Panc1 (cell line): ENCODE measurements around the gene GNA12. TPM values are rescaled to one million over a fixed set of nuclear protein-coding genes. Genes with fewer than 3 reads are reported as not detected.
A peak's percentile ranks its signal among the peaks of the same experiment; 100 is the strongest.

Experiments
- ATAC-seq: fragments of 200-7000 bp; cut with Tn5 transposase; 2 replicates; pipeline ENCODE4 v1.9.1; 2020; ENCODE audit warnings: mild to moderate bottlenecking, moderate library complexity
- BruUV-seq: library from RNA; stranded (reverse); fragments of 400-500 nt; replicated peaks from 2 replicates; lab custom pipeline; 2021; lab: Mats Ljungman, UMichigan
- CTCF ChIA-PET: fragments of 300-600 bp; sonication (Branson Sonifier 250); formaldehyde crosslinking; loops from one replicate; lab custom pipeline; 2022; ENCODE audit warnings: antibody characterized with exemption; lab: Charles Lee
- POLR2A ChIA-PET: fragments of 300-600 bp; sonication (Branson Sonifier 250); formaldehyde crosslinking; loops from one replicate; lab custom pipeline; 2022; ENCODE audit warnings: antibody characterized with exemption; lab: Charles Lee
- DNase-seq: peaks from one replicate; pipeline ENCODE4 v3.0.0-alpha.2; 2010; ENCODE audit warnings: low read depth, low spot score
- H3K27ac ChIP-seq: 2 replicates; pipeline ENCODE4 v1.5.1; 2011; ENCODE audit warnings: mild to moderate bottlenecking, low read length, inconsistent platforms
- H3K27me3 ChIP-seq: fragments of 200-500 bp; sonication (Bioruptor generic); 2 replicates; pipeline ENCODE4 v1.6.0; 2014; ENCODE audit warnings: low read length, inconsistent platforms; ENCODE audit not compliant: control insufficient read depth, insufficient read depth
- H3K36me3 ChIP-seq: fragments of 200-500 bp; sonication (Bioruptor generic); 2 replicates; pipeline ENCODE4 v1.5.1; 2014; ENCODE audit warnings: inconsistent platforms, mild to moderate bottlenecking, low read length, moderate library complexity; ENCODE audit not compliant: control insufficient read depth, insufficient read depth
- H3K4me1 ChIP-seq: 2 replicates; pipeline ENCODE4 v1.5.1; 2011; ENCODE audit warnings: inconsistent platforms, mild to moderate bottlenecking, low read length, moderate library complexity; ENCODE audit not compliant: control insufficient read depth, insufficient read depth
- H3K4me3 ChIP-seq, 2 experiments: 2 replicates each; pipeline ENCODE4 v1.5.1; 2011 to 2012; ENCODE audit warnings: low read depth in 2 of 2, low read length in 2 of 2, mild to moderate bottlenecking in 2 of 2, inconsistent platforms in 1 of 2, moderate library complexity in 1 of 2
- H3K9me3 ChIP-seq: fragments of 200-500 bp; sonication (Bioruptor generic); 2 replicates; pipeline ENCODE4 v1.5.1; 2014; ENCODE audit warnings: low read depth, mild to moderate bottlenecking, inconsistent platforms, low read length, moderate library complexity; ENCODE audit not compliant: control insufficient read depth, insufficient read depth
- POLR2AphosphoS5 ChIP-seq: IDR thresholded peaks from 2 replicates; pipeline ENCODE4 v1.6.1; 2012; ENCODE audit warnings: mild to moderate bottlenecking, low read depth, low read length, moderate library complexity
- REST ChIP-seq, 2 experiments: IDR thresholded peaks; 2 replicates each; pipeline ENCODE4 v1.6.1; 2011 to 2012; ENCODE audit warnings: low read depth in 2 of 2, control low read depth in 1 of 2, low read length in 1 of 2, mild to moderate bottlenecking in 1 of 2, moderate library complexity in 1 of 2; ENCODE audit not compliant: insufficient read depth in 1 of 2
- SIN3A ChIP-seq: IDR thresholded peaks from 2 replicates; pipeline ENCODE4 v1.6.1; 2012; ENCODE audit warnings: low read depth, mild to moderate bottlenecking, low read length, moderate library complexity, borderline replicate concordance; ENCODE audit not compliant: insufficient read depth
- TCF7L2 ChIP-seq: IDR thresholded peaks from 2 replicates; pipeline ENCODE4 v1.6.1; 2011; ENCODE audit warnings: mild to moderate bottlenecking, low read depth, low read length, inconsistent platforms
- in situ Hi-C: cut with HindIII; loops from 2 replicates; pipeline ENCODE4 v1.10.0; 2016; ENCODE audit warnings: low sequenced_read_pairs, low pct_unique_long_range_greater_than_20kb
- intact Hi-C: fragments of 100-400 bp; cut with micrococcal nuclease; formaldehyde crosslinking; loops from one replicate; pipeline ENCODE4 v1.10.0; 2022; ENCODE audit not compliant: unreplicated experiment
- total RNA-seq: library from RNA; stranded (reverse); gene quantifications from one replicate; pipeline ENCODE4 v1.2.1, GENCODE V29; 2021; ENCODE audit not compliant: unreplicated experiment
- TF ChIP-seq, protein P1 (sequence below): fragments of 450-650 bp; IDR thresholded peaks from 2 replicates; pipeline ENCODE4 v1.5.1; 2017; ENCODE audit warnings: mild to moderate bottlenecking

GNA12 gene
- total RNA-seq, 1 experiment from 2014 or later, result 139 TPM

- CTCF ChIA-PET, result interaction anchor here (1.1 kb wide), 1 partner anchor 40 kb away, joined by 4 read pairs; no protein-coding TSS in a partner anchor
- Histone ChIP-seq H3K4me3 (peak overlapping the region in 1 of 2 experiments; percentile 12; a peak in 1 of 4 replicates), H3K4me1 (peaks cover 78% of the 10 kb centered on the region), H3K36me3 (no peaks in the 10 kb centered on the region), H3K27ac (peak overlapping the region; percentile 99), H3K27me3 (no peaks in the 10 kb centered on the region), H3K9me3 (no peaks in the 10 kb centered on the region)
- TF ChIP-seq POLR2AphosphoS5 (no peak), REST (IDR thresholded peaks at IDR 0.05; ENCODE audit: insufficient read depth in 1 of 2, low read depth in 2 of 2, low read length in 1 of 2) (no peak), SIN3A (no peak), TCF7L2 (no peak)
- TF ChIP-seq, protein P1, sequence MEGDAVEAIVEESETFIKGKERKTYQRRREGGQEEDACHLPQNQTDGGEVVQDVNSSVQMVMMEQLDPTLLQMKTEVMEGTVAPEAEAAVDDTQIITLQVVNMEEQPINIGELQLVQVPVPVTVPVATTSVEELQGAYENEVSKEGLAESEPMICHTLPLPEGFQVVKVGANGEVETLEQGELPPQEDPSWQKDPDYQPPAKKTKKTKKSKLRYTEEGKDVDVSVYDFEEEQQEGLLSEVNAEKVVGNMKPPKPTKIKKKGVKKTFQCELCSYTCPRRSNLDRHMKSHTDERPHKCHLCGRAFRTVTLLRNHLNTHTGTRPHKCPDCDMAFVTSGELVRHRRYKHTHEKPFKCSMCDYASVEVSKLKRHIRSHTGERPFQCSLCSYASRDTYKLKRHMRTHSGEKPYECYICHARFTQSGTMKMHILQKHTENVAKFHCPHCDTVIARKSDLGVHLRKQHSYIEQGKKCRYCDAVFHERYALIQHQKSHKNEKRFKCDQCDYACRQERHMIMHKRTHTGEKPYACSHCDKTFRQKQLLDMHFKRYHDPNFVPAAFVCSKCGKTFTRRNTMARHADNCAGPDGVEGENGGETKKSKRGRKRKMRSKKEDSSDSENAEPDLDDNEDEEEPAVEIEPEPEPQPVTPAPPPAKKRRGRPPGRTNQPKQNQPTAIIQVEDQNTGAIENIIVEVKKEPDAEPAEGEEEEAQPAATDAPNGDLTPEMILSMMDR, result no peak
- DNase-seq (no peak), ATAC-seq (no peak)
- intact Hi-C loops (no loop called here), in situ Hi-C loops (no loop called here)
- POLR2A ChIA-PET, result interaction anchor here (0.6 to 0.9 kb wide), 2 partner anchors 15 to 37 kb away, joined by 5 to 8 read pairs; no protein-coding TSS in a partner anchor
- no TSS peak for BruUV-seq
Measured at GRCh38 chr7:2800931-2801688, 43.0 kb downstream of the GNA12 start.

- ATAC-seq, result no peak
- H3K9me3 ChIP-seq, result no peaks in the 10 kb centered on the region
- intact Hi-C loops, result no loop called here
- H3K4me1 ChIP-seq, result peaks cover 73% of the 10 kb centered on the region
- ChIA-PET POLR2A (no interaction called here), CTCF (no interaction called here)
- in situ Hi-C loops, result no loop called here
- DNase-seq, result no peak
- no peak for TF ChIP-seq REST (IDR thresholded peaks at IDR 0.05; ENCODE audit: insufficient read depth in 1 of 2, low read depth in 2 of 2, low read length in 1 of 2)
- no peak for TF ChIP-seq SIN3A
- no peak for TF ChIP-seq POLR2AphosphoS5
- TF ChIP-seq TCF7L2, result no peak
- TF ChIP-seq, protein P1, result no peak
- H3K36me3 ChIP-seq, result no peaks in the 10 kb centered on the region
- no peak overlapping the region for H3K4me3 ChIP-seq
- H3K27ac ChIP-seq, result peak overlapping the region; percentile 99
- no peaks in the 10 kb centered on the region for H3K27me3 ChIP-seq
- BruUV-seq, result no TSS peak
Measured at GRCh38 chr7:2800220-2800930, 43.7 kb downstream of the GNA12 start.
